Spinal cord (tissue), 10 donors: ENCODE results near the gene ACADS. TPM values are rescaled to one million over a fixed set of nuclear protein-coding genes. Genes with fewer than 3 reads are reported as not detected.

Experiments used
- DNase-seq, 6 donors: peaks; one replicate each; pipeline versions ENCODE4 v3.0.0 to v3.0.0-alpha.2; 2013 to 2015; ENCODE audit warnings: low spot score in 6 of 6, low read depth in 4 of 6
- H3K27ac ChIP-seq: one replicate; pipeline ENCODE4 v1.5.1; 2013; ENCODE audit warnings: low read depth, low read length, control low read depth
- H3K27me3 ChIP-seq: one replicate; pipeline ENCODE4 v1.6.1; 2013; ENCODE audit warnings: low read length; ENCODE audit not compliant: control insufficient read depth, insufficient read depth
- H3K36me3 ChIP-seq: one replicate; pipeline ENCODE4 v1.6.1; 2013; ENCODE audit warnings: low read length; ENCODE audit not compliant: control insufficient read depth, insufficient read depth
- H3K4me1 ChIP-seq: one replicate; pipeline ENCODE4 v1.6.1; 2013; ENCODE audit warnings: low read length; ENCODE audit not compliant: control insufficient read depth, insufficient read depth
- H3K4me3 ChIP-seq: one replicate; pipeline ENCODE4 v1.5.1; 2013; ENCODE audit warnings: low read depth, low read length, control low read depth
- H3K9me3 ChIP-seq: one replicate; pipeline ENCODE4 v1.6.1; 2013; ENCODE audit warnings: low read length; ENCODE audit not compliant: control insufficient read depth, insufficient read depth
- WGBS: methylation state at CpG from one replicate; pipeline ENCODE4 v1.1.5; 2013; ENCODE audit warnings: missing lambda C conversion rate; ENCODE audit not compliant: insufficient coverage; 5-methylcytosine and 5-hydroxymethylcytosine counted together
- polyA plus RNA-seq, 2 donors: library from polyadenylated mRNA; unstranded; fragments of 120-200 nt; gene quantifications; one replicate each; pipeline ENCODE4 v1.2.1, GENCODE V29; 2013; ENCODE audit not compliant: insufficient read length in 2 of 2
- total RNA-seq, 2 donors: library from RNA; depleted of rRNA in 1 of 2; stranded (reverse); fragments of 120-200 nt in 1 of 2; fragments of >200 nt in 1 of 2; gene quantifications; one replicate each; pipeline versions ENCODE4 v1.2.3 to v1.2.4, GENCODE V29; 2013 to 2014
- donor health status: healthy.

Gene ACADS
- total and polyA plus RNA-seq, 4 donors = 6.7 to 12.7 (median 11.9) TPM

GRCh38 chr12:120736404-120737331, 11.0 kb downstream of the ACADS start:
- Histone ChIP-seq H3K4me3 (no peak overlapping the region), H3K27ac (no peak overlapping the region), H3K4me1 (no peaks in the 10 kb centered on the region), H3K27me3 (no peaks in the 10 kb centered on the region), H3K9me3 (no peaks in the 10 kb centered on the region), H3K36me3 (peaks cover 54% of the 10 kb centered on the region)
- 88% methylated on average over 38 of the region's 38 CpGs for WGBS
- no peak for DNase-seq

DNA sequence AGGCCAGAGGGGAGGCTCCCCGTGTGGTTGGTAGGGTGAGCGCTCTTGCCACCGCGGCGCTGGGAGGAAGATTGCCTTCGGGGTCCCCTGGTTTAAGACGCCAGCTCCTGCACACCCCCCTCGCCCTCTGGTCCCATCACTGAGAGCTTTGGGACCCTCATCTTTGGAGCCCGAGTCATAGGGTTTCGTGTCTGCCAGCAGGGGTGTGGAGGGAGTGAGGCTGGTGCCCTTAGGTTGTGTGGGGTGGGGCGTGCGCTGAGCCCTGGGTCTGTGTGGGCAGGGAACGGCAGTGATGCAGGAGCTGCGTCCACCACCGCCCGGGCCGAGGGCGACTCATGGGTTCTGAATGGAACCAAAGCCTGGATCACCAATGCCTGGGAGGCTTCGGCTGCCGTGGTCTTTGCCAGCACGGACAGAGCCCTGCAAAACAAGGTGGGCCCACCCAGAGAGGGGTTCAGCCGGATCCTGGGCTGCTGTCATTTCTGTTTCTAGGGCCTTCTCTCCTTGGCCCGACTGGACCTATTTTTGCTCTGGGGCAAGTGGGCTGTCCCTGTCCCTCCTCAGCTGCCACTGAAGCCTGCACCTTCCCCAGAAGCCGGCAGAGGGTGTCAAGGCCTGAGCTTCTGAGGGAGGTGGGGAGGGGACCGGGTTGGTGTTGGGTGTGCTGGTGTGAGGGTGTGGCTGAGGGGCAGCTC, 12.1 kb downstream of the ACADS start:
- Histone ChIP-seq H3K36me3 (peaks cover 52% of the 10 kb centered on the region), H3K9me3 (no peaks in the 10 kb centered on the region), H3K4me1 (no peaks in the 10 kb centered on the region), H3K27me3 (no peaks in the 10 kb centered on the region), H3K4me3 (no peak overlapping the region), H3K27ac (no peak overlapping the region)
- DNase-seq = peak in 1 of 6 donors; percentile 15
- WGBS = 84% methylated on average over 23 of the region's 25 CpGs

DNA sequence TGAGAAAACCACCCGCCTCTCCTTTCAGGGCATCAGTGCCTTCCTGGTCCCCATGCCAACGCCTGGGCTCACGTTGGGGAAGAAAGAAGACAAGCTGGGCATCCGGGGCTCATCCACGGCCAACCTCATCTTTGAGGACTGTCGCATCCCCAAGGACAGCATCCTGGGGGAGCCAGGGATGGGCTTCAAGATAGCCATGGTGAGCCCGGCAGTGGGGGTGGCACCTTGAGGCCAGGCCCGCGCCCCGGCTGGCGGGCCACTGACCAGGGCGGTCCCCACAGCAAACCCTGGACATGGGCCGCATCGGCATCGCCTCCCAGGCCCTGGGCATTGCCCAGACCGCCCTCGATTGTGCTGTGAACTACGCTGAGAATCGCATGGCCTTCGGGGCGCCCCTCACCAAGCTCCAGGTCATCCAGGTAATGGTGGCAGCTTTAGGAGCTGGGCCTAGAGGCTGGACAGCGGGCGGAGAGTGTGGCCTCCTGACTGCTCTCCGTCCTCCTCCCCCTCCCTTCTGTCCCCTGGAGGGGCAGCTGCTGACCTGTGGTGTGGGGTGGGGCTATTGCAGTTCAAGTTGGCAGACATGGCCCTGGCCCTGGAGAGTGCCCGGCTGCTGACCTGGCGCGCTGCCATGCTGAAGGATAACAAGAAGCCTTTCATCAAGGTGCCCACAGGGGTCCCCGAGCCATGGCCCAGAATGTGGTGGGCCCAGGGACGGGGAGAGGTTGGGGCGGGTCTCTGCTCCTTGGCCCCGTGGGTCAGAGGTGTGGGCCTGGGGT, 12.8 kb downstream of the ACADS start:
- WGBS = 80% methylated on average over 27 of the region's 31 CpGs
- Histone ChIP-seq H3K4me1 (no peaks in the 10 kb centered on the region), H3K27me3 (no peaks in the 10 kb centered on the region), H3K27ac (no peak overlapping the region), H3K9me3 (no peaks in the 10 kb centered on the region), H3K36me3 (peaks cover 50% of the 10 kb centered on the region), H3K4me3 (no peak overlapping the region)
- no peak for DNase-seq

GRCh38 chr12:120739031-120739762, 13.6 kb downstream of the ACADS start:
- Histone ChIP-seq H3K4me3 (no peak overlapping the region), H3K27ac (no peak overlapping the region), H3K9me3 (no peaks in the 10 kb centered on the region), H3K36me3 (peaks cover 50% of the 10 kb centered on the region), H3K4me1 (no peaks in the 10 kb centered on the region), H3K27me3 (no peaks in the 10 kb centered on the region)
- DNase-seq = no peak
- WGBS = 91% methylated on average over 37 of the region's 38 CpGs

- 77% methylated on average over 14 of the region's 16 CpGs for WGBS
- H3K27me3 ChIP-seq = no peaks in the 10 kb centered on the region
- H3K4me1 ChIP-seq = no peaks in the 10 kb centered on the region
- H3K36me3 ChIP-seq = peaks cover 50% of the 10 kb centered on the region
- no peaks in the 10 kb centered on the region for H3K9me3 ChIP-seq
- no peak for DNase-seq
- no peak overlapping the region for H3K4me3 ChIP-seq
- no peak overlapping the region for H3K27ac ChIP-seq
Measured at GRCh38 chr12:120739821-120740613, 14.4 kb downstream of the ACADS start.

- Histone ChIP-seq H3K36me3 (peaks cover 50% of the 10 kb centered on the region), H3K4me3 (no peak overlapping the region), H3K27ac (no peak overlapping the region), H3K27me3 (no peaks in the 10 kb centered on the region), H3K4me1 (no peaks in the 10 kb centered on the region), H3K9me3 (no peaks in the 10 kb centered on the region)
- no peak for DNase-seq
- 95% methylated on average over 15 of the region's 15 CpGs for WGBS
Measured at GRCh38 chr12:120740871-120741270, 15.2 kb downstream of the ACADS start.

GRCh38 chr12:120741476-120742421, 16.1 kb downstream of the ACADS start:
- no peaks in the 10 kb centered on the region for H3K4me1 ChIP-seq
- H3K9me3 ChIP-seq = no peaks in the 10 kb centered on the region
- peaks cover 46% of the 10 kb centered on the region for H3K36me3 ChIP-seq
- H3K4me3 ChIP-seq = no peak overlapping the region
- no peak overlapping the region for H3K27ac ChIP-seq
- WGBS = 88% methylated on average over 33 of the region's 33 CpGs
- H3K27me3 ChIP-seq = no peaks in the 10 kb centered on the region
- DNase-seq = no peak

- H3K27me3 ChIP-seq = no peaks in the 10 kb centered on the region
Measured at GRCh38 chr12:120744922-120745493, 19.4 kb downstream of the ACADS start.

More at GRCh38 chr12:120744922-120745493, 19.4 kb downstream of the ACADS start:
- no peak overlapping the region for H3K4me3 ChIP-seq
- no peak overlapping the region for H3K27ac ChIP-seq
- H3K4me1 ChIP-seq = no peaks in the 10 kb centered on the region
- H3K36me3 ChIP-seq = peaks cover 15% of the 10 kb centered on the region
- WGBS = 80% methylated on average over 15 of the region's 15 CpGs
- DNase-seq = no peak
- H3K9me3 ChIP-seq = no peaks in the 10 kb centered on the region
